Inferior parietal cortex (tissue), 1 donor: ENCODE results near the gene TSR1.
"Not testable (repeated sequence)": the region's sequence is repeated elsewhere in the genome, so short reads cannot be mapped to it uniquely, and the experiment has no call there.

Source experiments
- DNase-seq: peaks from one replicate; pipeline ENCODE4 v3.0.0-alpha.2; 2016; ENCODE audit errors: extremely low spot score

Gene TSR1

GRCh38 chr17:2337544-2338314 lies 1.5 kb upstream of the TSR1 start:
- DNase-seq = no peak

GRCh38 chr17:2336852-2337543 lies 741 bp upstream of the TSR1 start, which contains the start of gene SGSM2:
SGSM2 (plus strand) TSS chr17:2337501; CDS start chr17:2337689, 188 bp downstream.
- DNase-seq = no peak

- DNase-seq = no peak
Measured at GRCh38 chr17:2335726-2336214, 487 bp downstream of the TSR1 start.

GRCh38 chr17:2331303-2331702 lies 5.0 kb downstream of the TSR1 start:
- no peak for DNase-seq

GRCh38 chr17:2323629-2324314 lies 12.5 kb downstream of the TSR1 start:
- DNase-seq = no peak

- no peak for DNase-seq
Measured at GRCh38 chr17:2321399-2321798, 14.9 kb downstream of the TSR1 start.

- no peak for DNase-seq
Measured at GRCh38 chr17:2319051-2319450, 17.2 kb downstream of the TSR1 start.

- no peak for DNase-seq
Measured at GRCh38 chr17:2317796-2318195, 18.5 kb downstream of the TSR1 start.

GRCh38 chr17:2316916-2317205 lies 19.4 kb downstream of the TSR1 start:
- DNase-seq = not testable (repeated sequence)

GRCh38 chr17:2312736-2313135 lies 23.5 kb downstream of the TSR1 start:
- no peak for DNase-seq

GRCh38 chr17:2309338-2310154 lies 26.7 kb downstream of the TSR1 start:
- peak; percentile 18 for DNase-seq

- DNase-seq = no peak
Measured at GRCh38 chr17:2304931-2305330, 31.3 kb downstream of the TSR1 start.

- DNase-seq = peak; percentile 86
Measured at GRCh38 chr17:2303204-2304188, 32.8 kb downstream of the TSR1 start, which contains the start of the genes SMG6 and SRR. SMG6 (minus strand) TSS chr17:2303785; CDS start chr17:2303720, 65 bp downstream. SRR (plus strand) TSS chr17:2303950; CDS start chr17:2315561, 11,611 bp downstream.

GRCh38 chr17:2302778-2303203 lies 33.5 kb downstream of the TSR1 start:
- no peak for DNase-seq

- DNase-seq = no peak
Measured at GRCh38 chr17:2299756-2300155, 36.5 kb downstream of the TSR1 start.

- no peak for DNase-seq
Measured at GRCh38 chr17:2299136-2299535, 37.1 kb downstream of the TSR1 start.

- no peak for DNase-seq
Measured at GRCh38 chr17:2297023-2297422, 39.2 kb downstream of the TSR1 start.

- DNase-seq = no peak
Measured at GRCh38 chr17:2295575-2295974, 40.7 kb downstream of the TSR1 start.

GRCh38 chr17:2292100-2292499 lies 44.2 kb downstream of the TSR1 start:
- DNase-seq = no peak

GRCh38 chr17:2289878-2290478 lies 46.3 kb downstream of the TSR1 start:
- no peak for DNase-seq
